Fibroblast of lung (primary cell): ENCODE data around the gene KRT76. TPM values are rescaled to one million over a fixed set of nuclear protein-coding genes. Genes with fewer than 3 reads are reported as not detected.

Experiments used
- DNase-seq, 2 donors: peaks; one replicate each; pipeline versions ENCODE4 v3.0.0 to v3.0.0-alpha.2; 2010; ENCODE audit warnings: low read depth in 2 of 2
- H2AFZ ChIP-seq: 2 replicates; pipeline ENCODE4 v1.5.1; 2012; ENCODE audit warnings: low read length, control low read depth, inconsistent platforms
- H3K27ac ChIP-seq: 2 replicates; pipeline ENCODE4 v1.5.1; 2011; ENCODE audit warnings: low read length, control low read depth; ENCODE audit not compliant: insufficient read depth
- H3K27me3 ChIP-seq: 2 replicates; pipeline ENCODE4 v1.5.1; 2011; ENCODE audit warnings: mild to moderate bottlenecking, low read length; ENCODE audit not compliant: control insufficient read depth, insufficient read depth
- H3K36me3 ChIP-seq: 2 replicates; pipeline ENCODE4 v1.5.1; 2011; ENCODE audit warnings: low read length; ENCODE audit not compliant: control insufficient read depth, insufficient read depth
- H3K4me1 ChIP-seq: 2 replicates; pipeline ENCODE4 v1.5.1; 2011; ENCODE audit warnings: low read length; ENCODE audit not compliant: control insufficient read depth, insufficient read depth; ENCODE audit errors: extremely low read depth
- H3K4me2 ChIP-seq: 2 replicates; pipeline ENCODE4 v1.5.1; 2011; ENCODE audit warnings: low read length, control low read depth; ENCODE audit not compliant: insufficient read depth; ENCODE audit errors: extremely low read depth
- H3K4me3 ChIP-seq, 4 experiments: fragments of 200-600 bp in 1 of 4; sonication (generic) in 1 of 4; replicated peaks in 1 of 4; 2 replicates each; pipeline ENCODE4 v1.5.1; 2011 to 2016; ENCODE audit warnings: low read length in 4 of 4, low read depth in 3 of 4, mild to moderate bottlenecking in 3 of 4, control low read depth in 2 of 4, inconsistent platforms in 1 of 4, mixed read lengths in 1 of 4; ENCODE audit not compliant: insufficient read depth in 1 of 4; ENCODE audit errors: control extremely low read depth in 1 of 4
- H3K79me2 ChIP-seq: 2 replicates; pipeline ENCODE4 v1.5.1; 2012; ENCODE audit warnings: mild to moderate bottlenecking, low read length, inconsistent platforms; ENCODE audit not compliant: control insufficient read depth, insufficient read depth
- H3K9ac ChIP-seq: 2 replicates; pipeline ENCODE4 v1.5.1; 2011; ENCODE audit warnings: mild to moderate bottlenecking, low read length, control low read depth; ENCODE audit not compliant: insufficient read depth
- H3K9me3 ChIP-seq: 2 replicates; pipeline ENCODE4 v1.5.1; 2012; ENCODE audit warnings: low read depth, low read length; ENCODE audit not compliant: control insufficient read depth, insufficient read depth
- H4K20me1 ChIP-seq: 2 replicates; pipeline ENCODE4 v1.5.1; 2011; ENCODE audit warnings: low read length; ENCODE audit not compliant: control insufficient read depth, insufficient read depth; ENCODE audit errors: extremely low read depth
- CTCF ChIP-seq, 2 donors: IDR thresholded peaks in 1 of 2; conservative IDR thresholded peaks in 1 of 2; 1 replicate in 1 of 2; 2 replicates in 1 of 2; pipeline ENCODE4 v1.5.1; 2011 to 2012; ENCODE audit warnings: low read length in 2 of 2, control low read depth in 1 of 2, inconsistent platforms in 1 of 2, low read depth in 1 of 2, mild to moderate bottlenecking in 1 of 2
- EZH2 ChIP-seq: IDR thresholded peaks from 2 replicates; pipeline ENCODE4 v1.5.1; 2012; ENCODE audit warnings: low read length, control low read depth, mild to moderate bottlenecking; ENCODE audit errors: missing control alignments
- polyA plus RNA-seq, 2 donors: library from polyadenylated mRNA; depleted of rRNA in 1 of 2; stranded (reverse) in 1 of 2; unstranded in 1 of 2; fragments of >200 nt; gene quantifications; 2 replicates each; pipeline ENCODE4 v1.2.1, GENCODE V29; 2011 to 2012; ENCODE audit warnings: missing spikeins in 1 of 2
- total RNA-seq: library from RNA; depleted of rRNA; stranded (reverse); fragments of >200 nt; gene quantifications from 2 replicates; pipeline ENCODE4 v1.2.1, GENCODE V29; 2014

The KRT76 gene
- total and polyA plus RNA-seq, 2 donors (not counting 1 experiment from before 2014, with no cell fraction given), result not detected

- Histone ChIP-seq H2AFZ (no peak overlapping the region), H3K4me3 (no peak overlapping the region), H3K4me1 (no peaks in the 10 kb centered on the region), H3K9me3 (no peaks in the 10 kb centered on the region), H3K27ac (no peak overlapping the region), H3K79me2 (no peaks in the 10 kb centered on the region), H3K9ac (no peak overlapping the region), H3K4me2 (no peak overlapping the region), H3K27me3 (peaks cover 7% of the 10 kb centered on the region), H3K36me3 (no peaks in the 10 kb centered on the region), H4K20me1 (no peaks in the 10 kb centered on the region)
- TF ChIP-seq CTCF (conservative IDR thresholded peaks at IDR 0.05 in 1 of 2, IDR thresholded peaks at IDR 0.05 in 1 of 2; ENCODE audit: low read depth in 1 of 2, low read length in 2 of 2) (no peak), EZH2 (no peak)
- no peak for DNase-seq
Measured at GRCh38 chr12:52768479-52769200, 8.5 kb downstream of the KRT76 start.

GRCh38 chr12:52767427-52767826 lies 9.7 kb downstream of the KRT76 start:
- Histone ChIP-seq H3K27ac (no peak overlapping the region), H3K79me2 (no peaks in the 10 kb centered on the region), H3K27me3 (peaks cover 5% of the 10 kb centered on the region), H3K9ac (no peak overlapping the region), H3K9me3 (no peaks in the 10 kb centered on the region), H3K4me3 (no peak overlapping the region), H3K4me1 (no peaks in the 10 kb centered on the region), H4K20me1 (no peaks in the 10 kb centered on the region), H3K4me2 (no peak overlapping the region), H2AFZ (no peak overlapping the region), H3K36me3 (no peaks in the 10 kb centered on the region)
- DNase-seq, result no peak
- TF ChIP-seq EZH2 (no peak), CTCF (conservative IDR thresholded peaks at IDR 0.05 in 1 of 2, IDR thresholded peaks at IDR 0.05 in 1 of 2; ENCODE audit: low read depth in 1 of 2, low read length in 2 of 2) (no peak)

- H3K4me3 ChIP-seq, result no peak overlapping the region
- no peaks in the 10 kb centered on the region for H4K20me1 ChIP-seq
- no peak overlapping the region for H3K27ac ChIP-seq
- H2AFZ ChIP-seq, result no peak overlapping the region
- H3K79me2 ChIP-seq, result no peaks in the 10 kb centered on the region
- H3K9me3 ChIP-seq, result no peaks in the 10 kb centered on the region
- no peak for DNase-seq
- H3K27me3 ChIP-seq, result peaks cover 3% of the 10 kb centered on the region
- no peak overlapping the region for H3K9ac ChIP-seq
- no peaks in the 10 kb centered on the region for H3K4me1 ChIP-seq
- H3K36me3 ChIP-seq, result no peaks in the 10 kb centered on the region
- TF ChIP-seq CTCF (conservative IDR thresholded peaks at IDR 0.05 in 1 of 2, IDR thresholded peaks at IDR 0.05 in 1 of 2; ENCODE audit: low read depth in 1 of 2, low read length in 2 of 2) (no peak), EZH2 (no peak)
- H3K4me2 ChIP-seq, result no peak overlapping the region
Measured at GRCh38 chr12:52767020-52767379, 10.1 kb downstream of the KRT76 start.
